Liver (tissue), 9 donors: ENCODE measurements around the gene MBLAC1. TPM values are rescaled to one million over a fixed set of nuclear protein-coding genes. Genes with fewer than 3 reads are reported as not detected.

Experiments
- DNase-seq: peaks from one replicate; pipeline ENCODE4 v3.0.0-alpha.2; 2017; ENCODE audit warnings: low spot score
- H3K27ac ChIP-seq, 2 donors: one replicate each; pipeline ENCODE4 v1.7.0; 2013; ENCODE audit warnings: inconsistent platforms in 2 of 2, low read length in 2 of 2, control low read depth in 1 of 2, low read depth in 1 of 2, mild to moderate bottlenecking in 1 of 2
- H3K27me3 ChIP-seq, 4 donors: one replicate each; pipeline versions ENCODE4 v1.6.1 to v1.7.0; 2013; ENCODE audit warnings: low read length in 3 of 4, inconsistent platforms in 1 of 4, mild to moderate bottlenecking in 1 of 4, moderate library complexity in 1 of 4; ENCODE audit not compliant: control insufficient read depth in 4 of 4, insufficient read depth in 4 of 4
- H3K36me3 ChIP-seq, 4 donors: one replicate each; pipeline versions ENCODE4 v1.6.1 to v1.7.0; 2013; ENCODE audit warnings: low read length in 3 of 4, mild to moderate bottlenecking in 3 of 4, low read depth in 1 of 4, moderate library complexity in 1 of 4; ENCODE audit not compliant: control insufficient read depth in 4 of 4, insufficient read depth in 3 of 4
- H3K4me1 ChIP-seq, 4 donors: one replicate each; pipeline versions ENCODE4 v1.6.1 to v1.7.0; 2013; ENCODE audit warnings: low read length in 3 of 4, mild to moderate bottlenecking in 3 of 4, moderate library complexity in 1 of 4; ENCODE audit not compliant: control insufficient read depth in 4 of 4, insufficient read depth in 4 of 4
- H3K4me3 ChIP-seq, 3 donors: one replicate each; pipeline versions ENCODE4 v1.6.1 to v1.7.0; 2013; ENCODE audit warnings: low read length in 3 of 3, control low read depth in 1 of 3, low read depth in 1 of 3, mild to moderate bottlenecking in 1 of 3
- H3K9ac ChIP-seq, 2 donors: one replicate each; pipeline ENCODE4 v1.7.0; 2013; ENCODE audit warnings: low read length in 2 of 2, mild to moderate bottlenecking in 2 of 2, moderate library complexity in 2 of 2, control low read depth in 1 of 2, low read depth in 1 of 2
- H3K9me3 ChIP-seq, 4 donors: one replicate each; pipeline versions ENCODE4 v1.6.1 to v1.7.0; 2013; ENCODE audit warnings: low read length in 3 of 4; ENCODE audit not compliant: control insufficient read depth in 4 of 4
- EGR1 ChIP-seq, 2 donors: IDR thresholded peaks; 2 replicates each; pipeline ENCODE4 v1.6.1; 2016 to 2018; ENCODE audit warnings: antibody characterized with exemption in 2 of 2, low read depth in 2 of 2
- FOXA1 ChIP-seq: IDR thresholded peaks from 2 replicates; pipeline ENCODE4 v1.6.1; 2016; ENCODE audit warnings: antibody characterized with exemption
- FOXA2 ChIP-seq: IDR thresholded peaks from 2 replicates; pipeline ENCODE4 v1.6.1; 2016; ENCODE audit warnings: antibody characterized with exemption
- GABPA ChIP-seq, 2 donors: IDR thresholded peaks in 1 of 2; conservative IDR thresholded peaks in 1 of 2; 2 replicates each; pipeline ENCODE4 v1.6.1; 2016; ENCODE audit warnings: antibody characterized with exemption in 2 of 2, mild to moderate bottlenecking in 1 of 2, moderate library complexity in 1 of 2
- HNF4A ChIP-seq, 2 donors: conservative IDR thresholded peaks; 2 replicates each; pipeline ENCODE4 v1.6.1; 2016; ENCODE audit warnings: antibody characterized with exemption in 2 of 2, mild to moderate bottlenecking in 2 of 2
- HNF4G ChIP-seq: IDR thresholded peaks from 2 replicates; pipeline ENCODE4 v1.6.1; 2016; ENCODE audit warnings: antibody characterized with exemption
- JUND ChIP-seq, 2 donors: IDR thresholded peaks; 2 replicates each; pipeline ENCODE4 v1.6.1; 2016; ENCODE audit warnings: antibody characterized with exemption in 2 of 2
- NR2F2 ChIP-seq: IDR thresholded peaks from 2 replicates; pipeline ENCODE4 v1.6.1; 2016; ENCODE audit warnings: antibody characterized with exemption
- RAD21 ChIP-seq, 2 donors: IDR thresholded peaks; 2 replicates each; pipeline ENCODE4 v1.6.1; 2016; ENCODE audit warnings: antibody characterized with exemption in 2 of 2, mild to moderate bottlenecking in 2 of 2
- RXRA ChIP-seq, 2 donors: IDR thresholded peaks; 2 replicates each; pipeline ENCODE4 v1.6.1; 2017 to 2018; ENCODE audit warnings: antibody characterized with exemption in 2 of 2, mild to moderate bottlenecking in 1 of 2
- SP1 ChIP-seq: IDR thresholded peaks from 2 replicates; pipeline ENCODE4 v1.6.1; 2018; ENCODE audit warnings: antibody characterized with exemption, mild to moderate bottlenecking
- TAF1 ChIP-seq: conservative IDR thresholded peaks from 2 replicates; pipeline ENCODE4 v1.6.1; 2016; ENCODE audit warnings: antibody characterized with exemption, mild to moderate bottlenecking
- YY1 ChIP-seq: IDR thresholded peaks from 2 replicates; pipeline ENCODE4 v1.6.1; 2016; ENCODE audit warnings: antibody characterized with exemption, mild to moderate bottlenecking
- WGBS: extraction: QIAGEN DNeasy Blood & Tissue Kit; methylation state at CpG from one replicate; pipeline ENCODE4 v1.1.7; 2013; 5-methylcytosine and 5-hydroxymethylcytosine counted together
- polyA plus RNA-seq, 2 donors: library from polyadenylated mRNA; stranded (reverse) in 1 of 2; unstranded in 1 of 2; fragments of 200-250 nt in 1 of 2; fragments of >200 nt in 1 of 2; fragmentation: Nextera tagmentation in 1 of 2; extraction: Ambion mirVana in 1 of 2; gene quantifications; one replicate each; pipeline versions ENCODE4 v1.2.1 to v1.2.3, GENCODE V29; 2013 to 2015
- total RNA-seq, 2 donors: library from RNA; depleted of rRNA; stranded (reverse); fragments of >200 nt; gene quantifications; one replicate each; pipeline ENCODE4 v1.2.3, GENCODE V29; 2014
- TF ChIP-seq, protein P1 (sequence below): fragments of 150-350 bp; IDR thresholded peaks from 2 replicates; pipeline ENCODE4 v1.5.1; 2017; ENCODE audit warnings: improper control_type of control experiment, low read depth, low read length; ENCODE audit not compliant: missing input control
- TF ChIP-seq, protein P2 (sequence below): IDR thresholded peaks from 2 replicates; pipeline ENCODE4 v1.6.1; 2016; ENCODE audit warnings: antibody characterized with exemption, mild to moderate bottlenecking
- TF ChIP-seq, protein P3 (sequence below): IDR thresholded peaks from 2 replicates; pipeline ENCODE4 v1.6.1; 2016; ENCODE audit warnings: antibody characterized with exemption
- TF ChIP-seq, protein P4 (sequence below): IDR thresholded peaks from 2 replicates; pipeline ENCODE4 v1.6.1; 2016; ENCODE audit warnings: antibody characterized with exemption
- TF ChIP-seq, protein P5 (sequence below): IDR thresholded peaks from 2 replicates; pipeline ENCODE4 v1.6.1; 2016; ENCODE audit warnings: antibody characterized with exemption
- donor health status: healthy.
- donor health status: healthy.
- donor health status: healthy.
- donor health status: healthy.
- donor health status: healthy.

MBLAC1 gene
- total and polyA plus RNA-seq, 4 donors = 1.0 to 1.4 (median 1.3) TPM

DNA sequence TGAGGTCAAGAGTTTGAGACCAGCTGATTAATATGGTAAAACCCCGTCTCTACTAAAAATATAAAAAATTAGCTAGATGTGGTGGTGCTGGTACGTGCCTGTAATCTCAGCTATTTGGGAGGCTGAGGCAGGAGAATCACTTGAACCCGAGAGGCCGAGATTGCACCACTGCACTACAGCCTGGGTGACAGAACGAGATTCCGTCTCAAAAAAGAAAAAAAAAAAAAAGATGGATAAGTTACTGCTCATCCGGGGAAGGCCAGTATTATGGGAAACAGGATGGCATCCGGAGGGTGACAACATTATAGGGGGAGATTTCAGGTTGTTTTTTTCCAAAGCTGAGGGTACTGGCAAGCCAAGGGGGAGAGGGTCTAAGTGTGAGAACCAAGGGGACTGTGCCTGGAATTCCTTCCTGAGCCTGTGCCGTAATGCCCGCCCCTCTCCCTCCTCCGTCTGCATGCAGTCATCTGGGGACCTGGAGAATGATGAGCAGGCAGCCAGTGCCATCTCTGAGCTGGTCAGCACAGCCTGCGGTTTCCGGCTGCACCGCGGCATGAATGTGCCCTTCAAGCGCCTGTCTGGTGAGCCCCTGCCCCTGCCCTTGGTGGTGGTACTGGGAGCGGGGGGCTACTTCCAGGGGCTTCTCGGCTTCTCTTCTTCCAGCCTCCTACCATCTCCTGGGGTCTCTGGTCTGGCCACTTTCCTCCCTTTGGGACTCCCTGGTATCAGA is 26.3 kb downstream of the MBLAC1 start (continued):
- TF ChIP-seq EGR1 (IDR thresholded peaks at IDR 0.05; ENCODE audit: low read depth in 2 of 2) (no peak), JUND (IDR thresholded peaks at IDR 0.05) (no peak), HNF4G (no peak), RXRA (IDR thresholded peaks at IDR 0.05) (no peak), FOXA1 (no peak), TAF1 (no peak), GABPA (IDR thresholded peaks at IDR 0.05 in 1 of 2, conservative IDR thresholded peaks at IDR 0.05 in 1 of 2) (no peak)
- TF ChIP-seq, protein P1, sequence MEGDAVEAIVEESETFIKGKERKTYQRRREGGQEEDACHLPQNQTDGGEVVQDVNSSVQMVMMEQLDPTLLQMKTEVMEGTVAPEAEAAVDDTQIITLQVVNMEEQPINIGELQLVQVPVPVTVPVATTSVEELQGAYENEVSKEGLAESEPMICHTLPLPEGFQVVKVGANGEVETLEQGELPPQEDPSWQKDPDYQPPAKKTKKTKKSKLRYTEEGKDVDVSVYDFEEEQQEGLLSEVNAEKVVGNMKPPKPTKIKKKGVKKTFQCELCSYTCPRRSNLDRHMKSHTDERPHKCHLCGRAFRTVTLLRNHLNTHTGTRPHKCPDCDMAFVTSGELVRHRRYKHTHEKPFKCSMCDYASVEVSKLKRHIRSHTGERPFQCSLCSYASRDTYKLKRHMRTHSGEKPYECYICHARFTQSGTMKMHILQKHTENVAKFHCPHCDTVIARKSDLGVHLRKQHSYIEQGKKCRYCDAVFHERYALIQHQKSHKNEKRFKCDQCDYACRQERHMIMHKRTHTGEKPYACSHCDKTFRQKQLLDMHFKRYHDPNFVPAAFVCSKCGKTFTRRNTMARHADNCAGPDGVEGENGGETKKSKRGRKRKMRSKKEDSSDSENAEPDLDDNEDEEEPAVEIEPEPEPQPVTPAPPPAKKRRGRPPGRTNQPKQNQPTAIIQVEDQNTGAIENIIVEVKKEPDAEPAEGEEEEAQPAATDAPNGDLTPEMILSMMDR = no peak

DNA sequence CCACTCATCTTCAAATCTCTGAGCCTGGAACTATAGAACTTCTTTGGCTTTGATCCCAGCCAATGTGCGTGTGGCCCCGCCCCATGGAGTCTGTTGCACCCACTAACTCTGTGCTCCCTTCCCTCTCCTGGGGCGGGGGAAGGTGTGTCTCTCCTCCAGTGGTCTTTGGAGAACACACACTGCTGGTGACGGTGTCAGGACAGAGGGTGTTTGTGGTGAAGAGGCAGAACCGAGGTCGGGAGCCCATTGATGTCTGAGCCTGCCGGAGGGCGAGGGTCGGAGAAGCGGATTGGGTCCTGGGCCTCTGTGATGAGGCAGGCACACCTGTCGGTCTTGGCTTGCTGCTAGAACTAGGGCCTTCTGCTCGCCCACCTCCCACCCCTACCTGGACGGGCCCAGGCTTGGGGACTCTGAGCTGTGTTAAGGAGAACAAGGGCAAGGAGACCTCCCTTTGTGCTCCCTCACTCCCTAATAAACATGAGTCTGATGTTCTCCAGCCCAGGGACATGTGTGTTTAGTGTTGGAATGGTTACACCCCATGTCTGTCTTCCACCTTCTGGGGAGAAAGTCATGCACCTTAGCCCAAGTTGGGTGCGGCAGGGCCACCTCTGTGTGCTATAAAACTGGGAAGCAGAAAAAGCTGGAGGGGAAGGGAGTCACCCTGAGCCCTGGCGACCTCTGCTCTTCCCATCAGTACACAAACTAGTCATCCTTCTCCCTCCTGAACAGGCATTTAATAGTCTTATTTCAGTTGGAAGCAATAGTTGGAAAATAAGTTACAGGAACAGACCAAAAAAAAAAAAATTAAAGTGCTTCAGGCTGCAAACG is 27.2 kb downstream of the MBLAC1 start:
- no peaks in the 10 kb centered on the region for H3K27me3 ChIP-seq
- H3K9ac ChIP-seq = no peak overlapping the region
- H3K4me3 ChIP-seq = no peak overlapping the region
- no peak for DNase-seq
- H3K27ac ChIP-seq = no peak overlapping the region
- peaks cover 2 to 30% (median 11%) of the 10 kb centered on the region in 4 donors for H3K36me3 ChIP-seq
- H3K4me1 ChIP-seq = peaks cover 4 to 23% (median 13%) of the 10 kb centered on the region in 4 donors
- TF ChIP-seq JUND (IDR thresholded peaks at IDR 0.05) (no peak), RAD21 (IDR thresholded peaks at IDR 0.05) (no peak), GABPA (IDR thresholded peaks at IDR 0.05 in 1 of 2, conservative IDR thresholded peaks at IDR 0.05 in 1 of 2) (no peak), HNF4A (conservative IDR thresholded peaks at IDR 0.05) (no peak), FOXA2 (no peak), HNF4G (no peak), FOXA1 (no peak), TAF1 (no peak), YY1 (no peak), SP1 (no peak), NR2F2 (no peak), RXRA (IDR thresholded peaks at IDR 0.05) (no peak), EGR1 (IDR thresholded peaks at IDR 0.05; ENCODE audit: low read depth in 2 of 2) (no peak)
- TF ChIP-seq, protein P1 = no peak
- TF ChIP-seq, protein P2, sequence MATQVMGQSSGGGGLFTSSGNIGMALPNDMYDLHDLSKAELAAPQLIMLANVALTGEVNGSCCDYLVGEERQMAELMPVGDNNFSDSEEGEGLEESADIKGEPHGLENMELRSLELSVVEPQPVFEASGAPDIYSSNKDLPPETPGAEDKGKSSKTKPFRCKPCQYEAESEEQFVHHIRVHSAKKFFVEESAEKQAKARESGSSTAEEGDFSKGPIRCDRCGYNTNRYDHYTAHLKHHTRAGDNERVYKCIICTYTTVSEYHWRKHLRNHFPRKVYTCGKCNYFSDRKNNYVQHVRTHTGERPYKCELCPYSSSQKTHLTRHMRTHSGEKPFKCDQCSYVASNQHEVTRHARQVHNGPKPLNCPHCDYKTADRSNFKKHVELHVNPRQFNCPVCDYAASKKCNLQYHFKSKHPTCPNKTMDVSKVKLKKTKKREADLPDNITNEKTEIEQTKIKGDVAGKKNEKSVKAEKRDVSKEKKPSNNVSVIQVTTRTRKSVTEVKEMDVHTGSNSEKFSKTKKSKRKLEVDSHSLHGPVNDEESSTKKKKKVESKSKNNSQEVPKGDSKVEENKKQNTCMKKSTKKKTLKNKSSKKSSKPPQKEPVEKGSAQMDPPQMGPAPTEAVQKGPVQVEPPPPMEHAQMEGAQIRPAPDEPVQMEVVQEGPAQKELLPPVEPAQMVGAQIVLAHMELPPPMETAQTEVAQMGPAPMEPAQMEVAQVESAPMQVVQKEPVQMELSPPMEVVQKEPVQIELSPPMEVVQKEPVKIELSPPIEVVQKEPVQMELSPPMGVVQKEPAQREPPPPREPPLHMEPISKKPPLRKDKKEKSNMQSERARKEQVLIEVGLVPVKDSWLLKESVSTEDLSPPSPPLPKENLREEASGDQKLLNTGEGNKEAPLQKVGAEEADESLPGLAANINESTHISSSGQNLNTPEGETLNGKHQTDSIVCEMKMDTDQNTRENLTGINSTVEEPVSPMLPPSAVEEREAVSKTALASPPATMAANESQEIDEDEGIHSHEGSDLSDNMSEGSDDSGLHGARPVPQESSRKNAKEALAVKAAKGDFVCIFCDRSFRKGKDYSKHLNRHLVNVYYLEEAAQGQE = no peak
- TF ChIP-seq, protein P3, sequence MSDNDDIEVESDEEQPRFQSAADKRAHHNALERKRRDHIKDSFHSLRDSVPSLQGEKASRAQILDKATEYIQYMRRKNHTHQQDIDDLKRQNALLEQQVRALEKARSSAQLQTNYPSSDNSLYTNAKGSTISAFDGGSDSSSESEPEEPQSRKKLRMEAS = no peak
- TF ChIP-seq, protein P4, sequence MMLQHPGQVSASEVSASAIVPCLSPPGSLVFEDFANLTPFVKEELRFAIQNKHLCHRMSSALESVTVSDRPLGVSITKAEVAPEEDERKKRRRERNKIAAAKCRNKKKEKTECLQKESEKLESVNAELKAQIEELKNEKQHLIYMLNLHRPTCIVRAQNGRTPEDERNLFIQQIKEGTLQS = no peak
- TF ChIP-seq, protein P5, sequence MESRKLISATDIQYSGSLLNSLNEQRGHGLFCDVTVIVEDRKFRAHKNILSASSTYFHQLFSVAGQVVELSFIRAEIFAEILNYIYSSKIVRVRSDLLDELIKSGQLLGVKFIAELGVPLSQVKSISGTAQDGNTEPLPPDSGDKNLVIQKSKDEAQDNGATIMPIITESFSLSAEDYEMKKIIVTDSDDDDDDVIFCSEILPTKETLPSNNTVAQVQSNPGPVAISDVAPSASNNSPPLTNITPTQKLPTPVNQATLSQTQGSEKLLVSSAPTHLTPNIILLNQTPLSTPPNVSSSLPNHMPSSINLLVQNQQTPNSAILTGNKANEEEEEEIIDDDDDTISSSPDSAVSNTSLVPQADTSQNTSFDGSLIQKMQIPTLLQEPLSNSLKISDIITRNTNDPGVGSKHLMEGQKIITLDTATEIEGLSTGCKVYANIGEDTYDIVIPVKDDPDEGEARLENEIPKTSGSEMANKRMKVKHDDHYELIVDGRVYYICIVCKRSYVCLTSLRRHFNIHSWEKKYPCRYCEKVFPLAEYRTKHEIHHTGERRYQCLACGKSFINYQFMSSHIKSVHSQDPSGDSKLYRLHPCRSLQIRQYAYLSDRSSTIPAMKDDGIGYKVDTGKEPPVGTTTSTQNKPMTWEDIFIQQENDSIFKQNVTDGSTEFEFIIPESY = no peak
- H3K9me3 ChIP-seq = no peaks in the 10 kb centered on the region
- 81% methylated on average over 16 of the region's 16 CpGs for WGBS
